GM21381 (cell line): ENCODE results near the gene SPIN2A.
"Not testable (repeated sequence)": the region's sequence is repeated elsewhere in the genome, so short reads cannot be mapped to it uniquely, and the experiment has no call there.

Experiments
- ATAC-seq: cut with Tn5 transposase; IDR thresholded peaks from one replicate; pipeline ENCODE4 v1.9.1; 2021; ENCODE audit warnings: mild to moderate bottlenecking, moderate library complexity; ENCODE audit not compliant: unreplicated experiment

SPIN2A gene

GRCh38 chrX:57137073-57137472 is at the start of gene SPIN2A:
Gene SPIN2A, minus strand, starts transcription at chrX:57137397. Its CDS starts 800 bp downstream, at chrX:57136597.
- not testable (repeated sequence) for ATAC-seq

GRCh38 chrX:57178605-57179004 is 41.4 kb upstream of the SPIN2A start:
- ATAC-seq, result no peak

- ATAC-seq, result no peak
Measured at GRCh38 chrX:57177070-57177469, 39.9 kb upstream of the SPIN2A start.

GRCh38 chrX:57172544-57172943 is 35.3 kb upstream of the SPIN2A start:
- no peak for ATAC-seq

- no peak for ATAC-seq
Measured at GRCh38 chrX:57156397-57157049, 19.3 kb upstream of the SPIN2A start.

GRCh38 chrX:57155171-57155570 is 18.0 kb upstream of the SPIN2A start:
- no peak for ATAC-seq

DNA sequence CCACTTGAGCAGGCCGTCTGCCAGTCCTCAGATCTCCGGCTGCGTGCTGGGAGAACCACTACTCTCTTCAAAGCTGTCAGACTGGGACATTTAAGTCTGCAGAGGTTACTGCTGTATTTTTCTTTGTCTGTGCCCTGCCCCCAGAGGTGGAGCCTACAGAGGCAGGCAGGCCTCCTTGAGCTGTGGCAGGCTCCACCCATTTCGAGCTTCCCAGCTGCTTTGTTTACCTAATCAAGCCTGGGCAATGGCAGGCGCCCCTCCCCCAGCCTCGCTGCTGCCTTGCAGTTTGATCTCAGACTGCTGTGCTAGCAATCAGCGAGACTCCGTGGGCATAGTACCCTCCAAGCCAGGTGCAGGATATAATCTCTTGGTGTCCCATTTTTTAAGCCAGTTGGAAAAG is 15.0 kb upstream of the SPIN2A start:
- ATAC-seq, result not testable (repeated sequence)

DNA sequence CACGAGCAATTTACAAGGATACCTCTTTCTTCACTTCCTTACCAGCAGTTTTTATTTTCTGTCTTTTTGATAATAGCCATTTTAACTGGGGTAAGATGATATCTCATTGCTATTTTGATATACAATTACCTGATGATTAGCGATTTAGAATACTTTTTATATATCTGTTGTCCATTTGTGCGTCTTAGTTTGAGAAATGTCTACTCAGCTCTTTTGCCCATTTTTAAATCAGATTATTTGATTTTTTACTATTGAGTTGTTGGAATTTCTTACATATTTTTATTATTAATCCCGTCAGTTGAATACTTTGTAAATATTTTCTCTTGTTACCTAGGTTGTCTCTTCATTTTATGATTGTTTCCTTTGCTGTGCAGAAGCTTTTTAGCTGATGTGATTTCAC is 1.5 kb upstream of the SPIN2A start:
- no peak for ATAC-seq

DNA sequence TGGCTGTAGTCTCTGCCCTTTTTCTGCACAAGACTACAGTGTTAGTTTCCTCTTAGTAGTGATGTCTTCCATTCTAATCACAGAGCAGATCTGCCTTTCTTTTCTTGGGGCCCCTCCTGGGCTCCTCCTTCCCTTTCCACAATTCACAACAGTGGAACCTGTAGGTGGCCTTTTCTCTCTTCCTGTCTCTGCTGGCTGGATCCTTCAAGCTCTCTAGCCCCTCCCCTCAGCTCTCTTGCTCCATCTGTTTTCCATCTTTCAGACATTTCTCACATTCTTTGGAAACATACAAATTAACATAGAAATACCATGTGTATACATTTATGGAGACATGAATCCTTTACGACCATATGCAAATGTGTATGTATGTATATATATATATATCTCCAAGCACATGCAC is 304 bp upstream of the SPIN2A start:
- ATAC-seq, result no peak

DNA sequence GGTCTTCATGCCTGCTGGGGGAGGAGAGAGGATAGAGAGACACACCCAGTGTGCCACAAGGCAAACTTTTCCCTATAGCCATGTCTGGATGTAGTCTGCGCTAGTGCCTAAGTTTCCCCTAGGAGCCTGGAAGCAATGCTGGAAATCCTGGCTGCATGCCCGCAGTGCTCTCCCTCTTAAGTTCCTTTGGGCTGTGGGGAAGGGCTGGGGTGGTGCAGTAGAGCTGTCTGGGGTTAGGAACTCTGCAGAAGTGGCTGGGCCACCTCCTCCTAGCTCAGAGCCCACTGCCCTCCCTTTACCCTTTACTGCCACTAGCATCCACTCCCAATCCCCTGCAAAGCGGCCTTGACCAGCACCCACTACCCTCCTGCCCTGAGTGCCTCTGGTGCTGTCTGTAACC is 608 bp downstream of the SPIN2A start:
- not testable (repeated sequence) for ATAC-seq

DNA sequence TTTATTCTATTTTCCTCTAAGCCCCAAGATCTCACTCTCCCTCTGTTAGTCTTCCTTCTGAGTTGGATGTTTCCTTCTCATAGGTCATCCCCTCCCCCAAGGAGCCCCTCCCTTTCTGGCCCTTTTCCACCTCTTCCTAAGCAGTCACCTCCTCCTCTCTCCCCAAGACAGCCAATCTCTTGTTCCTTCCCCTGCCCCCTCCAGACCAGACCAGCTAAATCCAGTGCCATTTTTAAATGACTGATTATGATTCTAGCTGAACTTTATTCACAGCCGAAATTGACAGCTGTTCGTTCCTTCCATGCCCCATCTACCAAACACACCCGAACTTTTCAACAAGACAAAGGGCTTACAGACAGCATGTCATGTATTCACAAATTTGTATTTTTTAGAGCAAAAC is 1.9 kb downstream of the SPIN2A start:
- ATAC-seq, result no peak

GRCh38 chrX:57134702-57135101 is 2.5 kb downstream of the SPIN2A start:
- ATAC-seq, result no peak

GRCh38 chrX:57133706-57134105 is 3.5 kb downstream of the SPIN2A start:
- ATAC-seq, result no peak

GRCh38 chrX:57133284-57133683 is 3.9 kb downstream of the SPIN2A start:
- ATAC-seq, result not testable (repeated sequence)

DNA sequence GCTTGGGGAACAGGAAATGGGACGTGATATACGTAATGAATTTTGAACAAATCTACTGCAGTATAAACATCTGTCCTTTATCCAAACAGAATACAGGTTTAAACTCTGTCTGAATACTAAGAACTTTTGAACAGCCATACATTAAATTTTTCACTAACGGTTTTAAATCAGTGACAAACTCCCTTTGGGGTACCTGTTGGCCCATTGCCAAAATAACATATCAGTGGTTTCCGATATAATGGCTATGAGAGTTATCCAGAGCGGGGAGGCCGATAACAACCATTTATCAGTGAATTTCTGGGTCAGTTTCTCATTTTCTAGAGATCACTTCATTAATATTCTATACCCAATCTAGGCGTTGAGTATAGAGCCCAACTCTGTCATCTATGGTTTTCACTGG is 5.2 kb downstream of the SPIN2A start:
- no peak for ATAC-seq

DNA sequence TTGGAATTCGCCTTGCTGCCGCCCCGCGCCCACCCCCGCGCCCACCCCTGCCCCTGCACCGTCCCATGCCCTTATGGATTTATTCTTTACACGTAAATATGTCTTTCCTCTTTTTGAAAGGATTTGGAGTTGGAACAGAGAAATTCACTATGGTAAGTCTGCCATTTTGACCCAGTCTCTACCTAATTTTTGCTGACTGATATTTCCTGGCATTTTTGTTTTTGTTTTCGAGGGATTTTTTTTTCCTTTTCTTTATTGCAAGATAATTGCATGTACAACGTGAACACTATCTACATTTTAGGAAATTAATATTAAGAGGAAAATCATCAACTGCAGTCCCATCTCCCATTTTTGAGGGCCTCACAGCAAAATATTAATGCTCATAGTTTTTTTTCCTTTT is 15.4 kb downstream of the SPIN2A start:
- no peak for ATAC-seq

DNA sequence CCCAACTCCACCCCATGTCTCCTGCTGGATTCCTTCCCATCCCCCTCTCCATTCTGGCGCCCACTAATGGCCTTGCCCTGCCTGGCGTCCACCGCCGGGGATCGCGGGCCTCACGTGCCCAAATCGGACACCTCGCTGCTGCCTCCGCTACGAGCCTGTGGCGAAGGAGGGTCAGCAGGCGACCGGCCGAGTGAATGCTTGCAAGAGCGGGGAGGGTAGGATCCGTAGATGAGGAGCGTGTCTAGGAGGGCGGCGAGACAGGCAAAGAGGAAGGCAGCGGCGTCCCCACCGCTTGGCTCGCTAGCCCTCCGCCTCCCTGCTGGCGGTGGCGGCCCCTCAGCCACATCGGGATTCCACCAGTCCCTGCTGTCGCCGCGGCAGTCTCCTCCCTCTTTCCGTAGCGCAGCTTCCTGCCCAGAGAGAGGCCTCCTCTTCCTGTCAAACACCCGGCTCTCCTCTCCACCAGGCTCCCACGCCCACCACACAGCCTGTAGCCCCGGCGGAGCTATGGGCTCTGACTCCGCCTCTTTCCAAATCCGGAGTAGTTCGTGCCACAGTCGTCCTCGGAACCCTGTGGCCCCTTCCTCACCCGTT is 15.9 kb downstream of the SPIN2A start, which contains the start of gene SPIN2B:
Gene SPIN2B, minus strand, starts transcription at position 387 of the 594 bp plus-strand sequence.
- peak; percentile 99 for ATAC-seq

- not testable (repeated sequence) for ATAC-seq
Measured at GRCh38 chrX:57120619-57121161, 16.5 kb downstream of the SPIN2A start.

DNA sequence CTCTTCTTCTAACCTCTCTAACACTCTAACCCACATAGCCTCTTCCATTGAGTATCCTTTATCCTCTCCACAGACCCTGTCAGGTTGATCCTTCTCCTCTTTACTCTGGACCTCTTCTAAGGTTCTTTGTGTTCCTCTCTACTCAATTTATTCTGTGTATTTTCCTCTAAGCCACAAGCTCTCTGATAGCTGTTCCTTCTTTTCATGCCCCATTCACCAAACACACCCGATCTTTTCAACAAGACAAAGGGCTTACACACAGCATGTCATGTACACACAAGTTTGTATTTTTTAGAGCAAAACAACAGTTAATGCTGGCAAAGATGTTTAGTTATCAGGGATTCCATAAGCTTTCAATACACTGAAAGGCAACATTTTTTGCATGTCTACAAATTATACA is 17.8 kb downstream of the SPIN2A start:
- ATAC-seq, result no peak

DNA sequence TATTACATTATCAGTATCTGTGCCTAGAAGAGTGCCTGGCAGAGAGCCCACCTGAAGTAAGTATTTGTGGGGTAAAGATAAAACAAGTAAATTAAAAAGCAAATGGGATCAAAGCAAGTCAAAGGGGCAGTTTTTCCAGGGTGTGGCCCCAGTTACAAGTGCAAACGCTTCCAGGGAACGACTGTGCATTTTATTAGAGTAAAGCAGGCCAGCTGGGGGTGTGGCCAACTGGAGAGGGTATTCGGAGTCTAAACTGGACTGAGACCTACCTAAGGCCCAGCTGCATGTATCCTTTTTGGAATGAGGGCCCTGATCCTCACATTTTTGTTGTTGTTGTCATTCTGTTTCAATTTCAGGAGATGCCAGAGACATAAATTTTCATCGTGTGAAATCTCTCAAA is 19.6 kb downstream of the SPIN2A start:
- ATAC-seq, result not testable (repeated sequence)

DNA sequence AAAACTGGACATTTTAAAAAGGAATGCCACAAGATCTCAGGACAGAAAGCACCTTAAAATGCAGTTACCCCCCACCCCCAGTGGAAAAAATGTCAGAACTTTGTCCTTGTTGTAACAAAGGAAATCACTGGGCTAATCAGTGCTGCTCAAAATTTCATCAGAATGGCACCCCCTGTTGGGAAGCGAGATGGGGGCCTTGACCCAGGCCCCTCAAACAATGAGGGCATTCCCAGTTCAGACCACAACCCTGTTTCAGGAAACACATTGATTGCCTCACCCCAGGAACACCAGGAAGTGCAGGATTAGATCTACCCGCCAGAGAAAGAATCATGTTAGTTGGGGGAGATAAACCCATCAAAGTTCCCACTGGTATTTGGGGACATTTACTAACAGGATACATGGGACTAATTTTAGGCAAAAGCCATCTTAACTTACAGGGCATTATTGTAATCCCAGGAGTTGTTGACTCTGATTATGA is 32.2 kb downstream of the SPIN2A start:
- ATAC-seq, result no peak

GRCh38 chrX:57104406-57104805 is 32.8 kb downstream of the SPIN2A start:
- no peak for ATAC-seq
